NB4 (cell line): Measurements from ENCODE around the gene MFSD2A.

ENCODE experiments used
- DNase-seq: peaks from one replicate; pipeline ENCODE4 v3.0.0; 2010; ENCODE audit warnings: low read depth
- H3K4me3 ChIP-seq: one replicate; pipeline ENCODE4 v1.5.1; 2011; ENCODE audit warnings: mild to moderate bottlenecking, low read depth, low read length, moderate library complexity
- CTCF ChIP-seq: IDR thresholded peaks from one replicate; pipeline ENCODE4 v1.5.1; 2012; ENCODE audit warnings: low read depth, low read length
- MAX ChIP-seq: IDR thresholded peaks from 2 replicates; pipeline ENCODE4 v1.6.1; 2011; ENCODE audit warnings: low read depth, low read length
- MYC ChIP-seq: IDR thresholded peaks from 2 replicates; pipeline ENCODE4 v1.6.1; 2011; ENCODE audit warnings: low read depth, low read length
- POLR2A ChIP-seq: IDR thresholded peaks from 2 replicates; pipeline ENCODE4 v1.6.1; 2011; ENCODE audit warnings: mild to moderate bottlenecking; ENCODE audit not compliant: insufficient read length; ENCODE audit errors: extremely low read depth

Gene MFSD2A

GRCh38 chr1:39984951-39985350 is 30.0 kb downstream of the MFSD2A start:
- no peak for TF ChIP-seq POLR2A
- TF ChIP-seq MAX: no peak
- no peak for TF ChIP-seq MYC
- TF ChIP-seq CTCF: no peak
- no peak for DNase-seq
- no peak overlapping the region for H3K4me3 ChIP-seq

GRCh38 chr1:39987869-39988268 is 32.9 kb downstream of the MFSD2A start:
- no peak overlapping the region for H3K4me3 ChIP-seq
- DNase-seq: no peak
- TF ChIP-seq POLR2A (no peak), MYC (no peak), CTCF (no peak), MAX (no peak)

- no peak for DNase-seq
- TF ChIP-seq CTCF (no peak), MYC (no peak), MAX (no peak), POLR2A (no peak)
- no peak overlapping the region for H3K4me3 ChIP-seq
Measured at GRCh38 chr1:39988618-39989343, 33.8 kb downstream of the MFSD2A start.

- DNase-seq: no peak
- H3K4me3 ChIP-seq: no peak overlapping the region
- TF ChIP-seq CTCF: no peak
Measured at GRCh38 chr1:39990428-39990827, 35.5 kb downstream of the MFSD2A start.

- no peak for DNase-seq
- H3K4me3 ChIP-seq: no peak overlapping the region
Measured at GRCh38 chr1:39992234-39992633, 37.3 kb downstream of the MFSD2A start.

More at GRCh38 chr1:39992234-39992633, 37.3 kb downstream of the MFSD2A start:
- TF ChIP-seq MYC (no peak), CTCF (no peak), MAX (no peak), POLR2A (no peak)
